Measurements from ENCODE around the gene AP2A1.
"Not testable (repeated sequence)": the region's sequence is repeated elsewhere in the genome, so short reads cannot be mapped to it uniquely, and the experiment has no call there.

Gene AP2A1

DNA sequence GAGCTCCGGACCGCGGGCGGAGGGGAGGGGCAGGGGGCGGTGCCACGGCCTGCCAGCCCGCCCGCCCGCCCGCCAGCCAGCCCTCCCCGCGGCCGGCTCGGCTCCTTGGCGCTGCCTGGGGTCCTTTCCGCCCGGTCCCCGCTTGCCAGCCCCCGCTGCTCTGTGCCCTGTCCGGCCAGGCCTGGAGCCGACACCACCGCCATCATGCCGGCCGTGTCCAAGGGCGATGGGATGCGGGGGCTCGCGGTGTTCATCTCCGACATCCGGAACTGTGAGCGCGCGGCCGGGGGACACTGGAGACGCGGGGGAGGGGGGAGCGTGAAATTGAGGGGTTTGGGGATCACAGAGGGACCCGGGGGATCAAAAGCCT lies at the start of gene AP2A1:
TSS of gene AP2A1 (plus strand) at position 72 of the 370 bp plus-strand sequence. CDS start at position 205, 133 bp downstream.
- DNase-seq (ENCODE audit: low spot score), result no peak

DNA sequence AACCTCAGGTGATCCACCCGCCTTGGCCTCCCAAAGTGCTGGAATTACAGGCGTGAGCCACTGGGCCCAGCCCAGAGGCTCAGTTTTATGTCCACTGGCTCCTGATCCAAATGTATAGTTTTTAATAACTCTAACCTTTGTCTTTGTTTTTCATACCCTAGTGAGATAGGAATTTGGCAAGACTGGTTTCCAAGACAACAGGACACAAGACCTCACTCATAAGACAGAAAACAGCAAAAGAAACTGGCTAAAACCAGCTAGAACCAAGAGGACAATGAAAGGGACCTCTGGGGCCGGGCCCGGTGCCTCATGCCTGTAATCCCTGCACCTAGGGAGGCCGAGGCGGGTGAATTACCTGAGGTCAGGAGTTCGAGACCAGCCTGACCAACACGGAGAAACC lies 48.3 kb upstream of the AP2A1 start:
- no peak for DNase-seq (ENCODE audit: low spot score)

DNA sequence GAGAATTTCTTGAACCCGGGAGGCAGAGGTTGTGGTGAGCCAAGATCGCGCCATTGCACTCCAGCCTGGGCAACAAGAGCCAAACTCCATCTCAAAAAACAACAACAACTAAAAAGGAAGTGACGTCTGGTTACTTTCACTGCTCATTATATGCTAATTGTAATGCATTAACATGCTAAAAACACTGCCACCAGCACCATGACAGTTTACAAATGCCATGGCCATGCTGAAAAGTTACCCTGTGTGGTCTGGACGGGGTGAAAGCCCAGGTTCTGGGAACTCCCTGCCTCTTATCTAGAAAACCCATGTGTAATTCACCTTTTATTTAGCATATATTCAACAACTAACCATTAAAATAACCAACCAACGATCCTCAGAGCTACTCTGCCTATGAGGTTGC lies 47.8 kb upstream of the AP2A1 start:
- DNase-seq (ENCODE audit: low spot score), result no peak

DNA sequence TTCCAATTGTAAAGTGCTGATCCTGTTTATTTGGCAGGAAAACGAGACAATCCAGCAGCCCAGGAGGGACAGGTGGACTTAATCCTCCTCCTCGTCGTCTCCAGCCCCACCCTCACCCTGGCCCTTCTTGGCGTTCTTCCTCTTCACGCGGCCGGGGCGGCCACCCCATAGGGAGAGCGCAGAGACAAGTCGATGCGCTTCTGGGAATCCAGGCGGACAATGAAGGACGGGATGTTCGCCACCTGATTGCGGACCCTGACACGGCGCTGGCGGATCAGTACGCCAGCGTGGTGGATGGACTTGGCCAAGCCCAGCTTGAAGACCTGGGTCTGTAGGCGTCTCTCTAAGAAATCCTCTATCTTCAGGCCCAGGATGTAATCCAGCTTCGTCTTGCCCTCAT lies 47.4 kb upstream of the AP2A1 start:
- DNase-seq (ENCODE audit: low spot score), result not testable (repeated sequence)

DNA sequence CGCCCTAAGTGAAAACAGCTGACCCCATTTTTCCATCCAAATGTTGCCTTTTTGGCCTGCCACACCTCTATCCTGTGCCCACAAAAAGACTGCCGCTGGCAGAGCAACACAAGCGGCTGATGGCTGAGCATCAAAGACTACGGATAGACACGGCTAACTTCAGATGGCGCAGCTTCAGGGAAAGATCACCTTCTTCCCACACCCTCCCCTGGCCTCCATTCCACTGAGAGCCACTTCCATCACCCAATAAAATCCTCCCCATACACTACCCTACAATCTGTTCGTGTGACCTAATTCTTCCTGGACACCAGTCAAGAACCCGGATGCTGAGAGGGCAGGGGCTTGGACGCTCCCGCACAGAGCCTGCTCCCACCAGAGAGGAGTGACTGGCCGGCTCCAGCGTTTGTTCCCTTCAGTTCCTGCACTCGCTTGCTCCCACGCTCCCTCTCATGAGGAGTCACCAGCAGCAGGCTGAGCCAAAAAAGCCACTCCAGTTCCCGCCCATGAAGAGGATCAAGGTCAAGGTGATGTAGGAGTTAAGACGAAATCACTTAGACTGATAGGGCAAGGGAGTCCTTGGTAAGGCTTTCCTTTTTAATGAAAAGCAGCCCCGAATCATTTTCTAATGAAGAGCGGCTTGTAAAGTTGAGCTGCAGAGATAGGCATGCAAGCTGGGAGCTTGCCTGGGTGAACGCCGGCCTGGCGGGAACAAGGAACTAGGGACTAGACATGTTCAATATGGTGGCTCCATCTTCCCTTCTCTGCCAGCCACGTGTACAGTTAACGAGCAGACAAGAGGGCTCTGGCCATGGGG lies 39.4 kb upstream of the AP2A1 start:
- no peak for DNase-seq (ENCODE audit: low spot score)

DNA sequence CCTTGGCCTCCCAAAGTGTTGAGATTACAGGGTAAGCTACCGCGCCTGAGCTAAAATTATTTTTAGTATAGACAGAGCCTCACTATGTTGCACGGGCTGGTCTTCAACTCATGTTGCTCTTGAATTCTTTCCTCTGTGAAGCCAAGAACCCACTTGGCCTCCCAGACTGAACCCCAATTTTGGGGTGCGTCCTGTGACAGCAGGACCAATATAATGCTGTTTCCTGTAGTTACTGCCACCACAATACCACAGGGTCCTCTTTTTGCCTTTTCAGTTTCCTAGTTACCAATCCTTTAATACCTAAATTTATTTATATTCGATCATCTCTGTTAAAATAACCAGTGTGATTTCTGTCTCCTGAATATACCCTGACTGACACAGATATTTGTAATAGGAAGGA lies 36.6 kb upstream of the AP2A1 start:
- DNase-seq (ENCODE audit: low spot score), result no peak

DNA sequence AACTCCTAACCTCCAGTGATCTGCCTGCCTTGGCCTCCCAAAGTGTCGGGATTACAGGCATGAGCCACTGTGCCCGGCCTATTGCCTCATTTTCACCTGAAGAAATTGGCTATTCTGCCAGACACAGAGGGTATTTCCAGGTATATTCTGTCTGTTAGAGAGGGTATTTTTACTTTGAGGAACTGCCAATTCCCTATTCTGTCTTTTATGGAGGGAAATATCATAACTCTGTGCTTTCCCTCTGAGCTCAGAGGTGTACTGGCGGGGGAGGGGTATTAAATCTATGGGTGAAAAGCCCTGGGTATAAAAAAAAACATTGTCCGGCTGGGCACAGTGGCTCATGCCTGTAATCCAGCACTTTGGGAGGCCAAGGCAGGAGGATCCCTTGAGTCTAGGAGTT lies 28.5 kb upstream of the AP2A1 start:
- no peak for DNase-seq (ENCODE audit: low spot score)

DNA sequence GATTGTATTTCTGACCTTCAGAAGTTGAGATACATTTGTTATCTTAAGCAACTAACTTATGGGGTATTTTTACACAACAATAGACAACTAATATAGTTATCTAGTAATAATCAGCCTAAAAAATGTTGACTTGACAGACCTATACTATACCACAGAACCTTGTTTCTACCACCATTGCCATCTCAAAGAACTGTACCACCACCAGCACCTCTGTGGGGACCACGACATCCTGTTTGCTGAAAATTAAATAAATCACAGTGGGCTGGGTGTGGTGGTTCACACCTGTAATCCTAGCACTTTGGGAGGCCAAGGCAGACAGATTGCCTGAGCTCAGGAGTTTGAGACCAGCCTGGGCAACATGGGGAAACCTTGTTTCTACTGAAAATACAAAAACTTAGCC lies 27.7 kb upstream of the AP2A1 start:
- no peak for DNase-seq (ENCODE audit: low spot score)

DNA sequence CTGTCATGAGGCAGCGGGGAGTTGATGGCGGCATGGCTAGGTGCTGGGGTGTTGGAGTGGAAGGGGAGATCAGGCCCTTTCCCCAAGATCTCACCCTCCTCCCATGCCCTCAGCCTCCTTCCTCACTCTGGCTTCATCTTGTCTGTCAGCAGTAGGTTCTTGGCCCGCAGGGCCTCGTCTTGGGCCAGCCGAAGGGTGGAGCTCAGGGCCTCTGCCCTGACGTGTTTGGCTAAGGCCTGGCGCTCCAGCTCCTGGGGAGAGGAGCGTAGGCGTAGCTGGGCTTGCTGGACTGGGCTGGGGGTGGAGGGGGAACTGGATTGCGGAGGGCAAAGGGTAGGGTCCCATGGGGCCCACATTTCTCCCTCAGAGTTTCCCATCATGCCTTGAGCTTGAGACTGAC lies 26.9 kb upstream of the AP2A1 start:
- no peak for DNase-seq (ENCODE audit: low spot score)

DNA sequence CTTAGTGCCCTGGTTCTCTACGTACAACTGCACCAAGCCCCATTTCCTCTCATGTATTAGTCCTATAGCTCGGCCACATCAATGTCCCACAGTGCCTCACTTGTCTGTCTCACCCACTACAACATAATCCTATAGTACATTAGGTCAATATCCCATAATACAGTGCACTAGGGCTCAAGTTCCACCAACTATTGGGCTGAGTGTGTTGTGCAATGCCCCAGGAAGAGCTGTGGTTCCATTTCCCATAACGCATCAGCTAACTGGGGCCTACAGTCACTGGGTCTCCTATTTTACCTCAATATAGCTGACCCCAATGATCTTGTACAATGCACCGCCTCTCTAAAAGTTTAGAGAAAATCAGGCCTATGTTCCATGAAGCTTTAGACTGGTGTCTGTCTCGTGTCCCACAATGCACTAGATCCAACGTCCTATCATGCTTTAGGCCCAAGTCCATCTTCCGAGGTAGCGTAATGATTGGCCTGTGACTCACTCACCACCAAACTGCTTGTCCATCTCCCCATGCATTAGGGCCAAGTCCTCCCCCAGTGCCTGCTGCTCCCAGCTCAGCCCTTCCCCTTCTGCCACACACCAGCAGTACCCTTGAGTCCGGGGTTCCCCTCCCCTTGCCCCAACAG lies 25.5 kb upstream of the AP2A1 start:
- no peak for DNase-seq (ENCODE audit: low spot score)

DNA sequence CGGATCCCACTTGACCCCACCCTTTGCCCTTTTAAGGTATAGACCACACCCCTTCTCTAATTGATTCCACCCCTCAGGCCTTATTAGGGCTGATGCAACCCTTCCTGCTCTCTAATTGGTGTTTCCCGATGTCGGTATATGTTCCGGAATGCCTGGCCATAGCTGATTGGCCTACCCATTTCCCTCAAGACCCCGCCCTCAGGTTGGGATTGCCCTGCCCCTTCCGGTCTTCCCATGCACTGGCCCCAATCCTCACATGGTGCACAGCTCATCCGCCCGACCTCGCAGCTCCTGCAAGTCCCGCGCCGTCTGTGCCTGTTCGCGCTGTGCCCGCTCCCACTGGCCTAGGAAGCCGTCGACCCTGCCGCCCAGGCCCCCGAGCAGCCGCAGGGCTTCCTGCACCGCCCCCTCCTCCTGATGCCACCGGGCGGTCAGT lies 21.8 kb upstream of the AP2A1 start:
- no peak for DNase-seq (ENCODE audit: low spot score)

DNA sequence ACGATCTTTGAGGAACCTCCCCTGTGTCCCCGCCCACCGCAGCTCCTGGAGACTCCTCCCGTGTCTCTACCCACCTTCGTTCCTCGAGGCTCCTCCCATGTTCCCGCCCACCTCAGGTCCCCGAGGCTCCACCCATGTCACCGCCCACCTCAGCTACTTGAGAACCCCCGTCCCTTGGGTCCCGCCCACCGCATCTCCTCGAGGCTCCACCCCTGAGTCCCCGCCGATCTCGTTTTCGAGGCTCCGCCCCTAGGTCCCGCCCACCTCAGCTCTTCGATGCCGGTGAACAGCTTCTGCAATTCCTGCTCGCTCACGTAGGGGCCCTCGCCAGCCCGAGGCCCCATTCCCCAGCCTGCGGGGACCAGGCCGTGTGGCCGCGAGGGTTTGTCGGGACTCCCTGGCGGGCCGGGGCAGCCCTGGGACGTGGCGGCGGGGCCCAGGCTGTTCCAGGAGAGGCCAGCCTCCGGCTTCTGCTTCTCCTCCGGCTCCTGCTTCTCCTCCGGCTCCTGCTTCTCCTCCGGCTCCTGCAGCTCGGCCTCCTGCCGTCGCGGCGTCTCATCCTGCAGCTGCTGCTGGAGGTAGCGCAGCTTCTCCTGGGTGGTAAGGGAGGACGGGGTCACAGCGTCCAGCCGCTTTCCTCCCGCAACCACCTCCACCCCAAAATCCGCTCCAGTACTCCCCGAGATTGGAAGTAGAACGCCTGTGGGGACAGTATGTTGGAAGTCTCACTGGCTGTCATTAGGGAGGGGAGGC lies 20.4 kb upstream of the AP2A1 start:
- no peak for DNase-seq (ENCODE audit: low spot score)

DNA sequence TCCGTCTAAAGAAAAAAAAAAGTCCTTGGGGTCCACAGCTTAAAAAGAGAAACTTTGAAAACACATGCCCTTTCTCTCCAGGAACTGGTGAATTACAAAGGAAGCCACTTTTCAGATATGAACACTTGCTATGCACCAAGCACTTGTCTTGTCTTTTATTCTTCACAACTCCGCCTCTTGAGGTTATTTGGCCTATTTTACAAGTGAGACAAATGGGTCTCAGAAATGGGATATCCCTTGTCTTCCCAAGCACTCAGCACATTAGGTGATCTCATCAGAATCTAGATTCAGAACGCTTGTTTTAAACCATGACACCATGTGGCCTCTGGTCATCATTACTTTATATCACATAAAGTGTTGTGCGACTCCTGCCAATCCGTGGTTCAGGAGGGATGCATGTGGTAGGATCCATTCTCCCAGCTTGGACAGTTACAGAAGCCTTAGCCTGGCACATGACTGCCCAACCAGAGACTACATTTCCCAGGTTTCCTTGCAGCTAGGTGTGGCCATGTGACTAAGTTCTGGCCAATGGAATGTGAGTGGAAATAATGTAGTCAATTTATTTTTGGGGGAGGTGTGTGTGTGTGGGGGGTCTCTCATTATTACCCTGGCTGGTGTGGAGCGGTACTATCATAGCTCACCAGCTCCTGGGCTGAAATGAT lies 17.6 kb upstream of the AP2A1 start:
- no peak for DNase-seq (ENCODE audit: low spot score)

DNA sequence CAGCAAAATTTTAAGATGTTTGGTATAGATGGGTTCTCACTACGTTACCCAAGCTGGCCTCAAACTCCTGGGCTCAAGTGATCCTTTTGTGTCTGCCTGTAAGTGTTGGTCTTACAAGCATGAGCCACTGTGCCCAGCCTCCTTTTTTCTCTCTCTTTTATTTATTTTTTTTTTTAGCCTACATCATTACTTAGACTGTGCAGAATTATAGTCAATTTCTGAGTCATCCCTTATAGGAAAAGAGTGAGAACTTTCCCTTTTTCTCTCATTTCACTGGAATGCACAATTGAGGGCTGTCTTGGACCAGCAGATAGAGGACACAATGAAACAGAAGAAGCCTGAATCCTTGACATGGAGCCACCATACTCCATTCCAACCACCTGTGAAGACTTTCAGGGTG lies 17.0 kb upstream of the AP2A1 start:
- DNase-seq (ENCODE audit: low spot score), result no peak

DNA sequence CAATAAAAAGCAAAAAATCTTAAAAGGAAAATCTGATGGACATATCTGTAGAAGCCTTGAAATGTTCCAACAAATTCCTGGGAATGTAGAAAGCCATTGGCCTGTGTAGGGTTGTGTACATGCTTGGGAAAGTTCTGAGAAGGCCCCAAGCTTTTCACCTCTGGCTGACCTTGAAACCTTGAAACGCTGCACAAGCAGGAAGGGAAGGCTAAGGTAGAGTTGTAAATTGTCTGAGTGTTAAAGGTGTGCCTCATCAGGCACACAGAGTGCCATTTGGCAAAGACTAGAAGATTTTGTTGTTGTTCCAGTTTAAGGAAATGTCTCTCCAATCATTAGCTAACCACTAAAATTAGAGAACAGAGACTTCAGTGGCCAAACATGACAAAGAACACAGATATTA lies 14.1 kb upstream of the AP2A1 start:
- no peak for DNase-seq (ENCODE audit: low spot score)

DNA sequence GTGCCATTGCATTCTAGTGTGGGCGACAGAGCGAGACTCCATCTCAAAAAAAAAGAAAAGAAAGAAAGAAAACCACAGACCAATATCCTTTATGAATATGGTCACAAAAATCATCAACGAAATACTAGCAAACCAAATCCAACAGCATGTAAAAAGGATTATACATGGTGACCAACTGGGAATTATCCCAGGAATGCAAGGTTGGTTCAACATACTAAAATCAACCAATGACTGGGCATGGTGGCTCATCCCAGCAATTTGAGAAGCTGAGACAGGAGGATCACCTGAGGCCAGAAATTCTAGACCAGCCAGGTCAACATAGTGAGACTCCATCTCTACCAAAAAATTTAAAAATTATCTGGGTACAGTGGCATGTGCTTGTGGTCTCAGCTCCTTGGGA lies 10.8 kb upstream of the AP2A1 start:
- DNase-seq (ENCODE audit: low spot score), result no peak

DNA sequence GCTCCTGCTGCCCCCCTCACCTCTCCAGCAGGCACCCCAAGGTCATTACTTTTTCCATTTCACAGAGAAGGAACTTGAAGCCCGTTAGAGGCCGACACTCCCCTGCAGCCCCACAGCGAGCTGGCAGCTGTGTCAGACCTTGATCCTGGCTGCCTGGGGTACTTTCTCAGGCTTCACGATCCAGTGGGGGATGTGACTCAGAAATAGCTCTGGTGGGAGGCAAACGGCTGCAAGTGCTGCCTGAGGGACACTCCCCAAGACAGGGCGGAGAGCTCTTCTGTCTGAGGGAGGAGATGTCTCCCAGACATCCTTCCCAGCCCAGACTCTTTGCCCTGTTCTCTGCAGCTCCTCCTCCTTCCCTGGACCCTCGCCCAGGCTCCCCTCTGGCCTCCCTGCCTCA lies 8.5 kb upstream of the AP2A1 start:
- no peak for DNase-seq (ENCODE audit: low spot score)

DNA sequence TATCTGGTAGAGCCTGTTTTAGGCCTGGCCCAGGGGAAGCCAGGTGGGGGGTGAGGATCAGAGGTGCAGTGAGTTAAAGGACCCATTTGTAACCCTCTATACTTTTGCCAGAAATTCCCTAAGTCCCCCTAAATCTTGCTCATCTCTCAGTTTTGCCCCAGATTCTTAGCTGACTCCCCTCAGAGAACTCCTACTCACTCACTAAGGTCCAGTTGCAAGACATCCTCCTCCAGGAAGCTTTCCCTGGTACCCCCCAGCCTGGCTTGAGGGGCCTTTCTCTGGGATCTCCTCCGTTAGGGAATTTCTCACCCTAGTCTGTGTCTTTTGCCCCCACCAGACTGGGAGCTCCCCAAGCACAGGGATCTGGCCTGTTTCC lies 5.6 kb upstream of the AP2A1 start:
- no peak for DNase-seq (ENCODE audit: low spot score)

DNA sequence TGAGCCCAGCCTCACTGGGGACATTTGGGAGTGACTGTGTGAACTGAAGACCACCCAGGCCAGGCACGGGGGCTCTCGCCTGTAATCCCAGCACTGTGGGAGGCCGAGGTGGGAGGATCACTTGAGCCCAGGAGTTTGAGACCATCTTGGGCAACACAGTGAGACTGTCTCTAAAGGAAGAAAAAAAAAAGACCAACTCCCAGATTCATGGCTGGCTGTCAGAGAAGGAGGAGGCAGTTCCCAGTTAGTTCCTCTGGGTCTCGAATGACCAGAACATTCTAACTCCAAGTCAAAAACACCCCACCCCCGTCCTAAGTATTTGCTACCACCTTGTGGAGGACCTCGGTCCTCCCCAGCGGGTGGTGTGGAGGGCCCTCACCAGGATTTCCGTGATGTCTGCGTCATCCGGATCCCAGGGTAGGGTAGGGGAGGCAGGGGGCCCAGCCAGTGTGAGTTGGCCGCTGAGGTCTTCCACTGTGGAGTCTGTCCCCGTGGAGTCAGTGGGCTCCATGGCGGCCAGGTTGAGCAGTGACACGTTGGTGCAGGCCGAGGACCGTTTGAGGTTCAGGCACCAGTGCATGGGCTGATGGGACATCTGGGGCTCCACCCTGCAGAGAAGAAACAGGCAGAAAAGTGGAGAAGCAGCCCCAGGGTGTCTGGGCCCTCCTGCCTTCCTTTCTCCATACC lies 5.0 kb upstream of the AP2A1 start:
- DNase-seq (ENCODE audit: low spot score), result no peak

DNA sequence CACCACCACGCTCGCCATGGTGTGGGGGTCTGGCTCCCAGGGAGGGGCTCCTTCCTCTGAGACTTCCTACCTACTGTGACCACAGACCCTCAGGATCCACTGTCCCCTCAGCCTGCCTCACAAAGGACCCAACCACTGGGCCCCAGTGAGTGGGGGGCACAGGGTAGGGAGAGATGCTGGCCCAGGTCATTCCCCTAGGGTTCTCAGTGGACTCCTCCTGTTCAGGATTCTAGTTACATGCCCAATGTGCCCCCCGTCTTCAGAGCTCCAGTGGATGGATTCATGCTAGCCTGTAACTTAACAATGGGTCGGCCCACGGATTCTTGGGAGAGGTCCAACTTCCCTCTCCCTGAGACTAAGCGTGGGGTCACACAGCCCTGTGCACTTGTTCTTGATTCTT lies 3.6 kb upstream of the AP2A1 start, which contains the start of gene TSKS:
TSS of gene TSKS (minus strand) at position 77 of the 400 bp plus-strand sequence. CDS start at position 18, 59 bp downstream.
- no peak for DNase-seq (ENCODE audit: low spot score)

DNA sequence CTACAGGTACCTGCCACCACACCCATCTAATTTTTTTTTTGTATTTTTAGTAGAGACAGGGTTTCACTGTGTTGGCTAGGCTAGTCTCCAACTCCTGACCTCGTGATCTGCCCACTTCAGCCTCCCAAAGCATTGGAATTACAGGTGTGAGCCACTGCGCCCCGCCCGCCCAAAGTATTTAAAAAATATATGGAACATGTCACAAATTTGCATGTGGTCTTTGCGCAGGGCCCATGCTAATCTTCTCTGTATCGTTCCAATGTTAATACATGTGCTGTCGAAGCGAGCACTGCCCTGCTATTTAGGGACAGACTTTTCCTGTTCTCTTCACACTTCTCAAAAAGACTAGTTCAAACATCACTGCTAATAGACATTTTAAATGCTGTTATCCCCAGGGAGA lies 2.5 kb upstream of the AP2A1 start:
- DNase-seq (ENCODE audit: low spot score), result no peak
